Panc1 (cell line): Measurements from ENCODE around the gene ZNF383. TPM values are rescaled to one million over a fixed set of nuclear protein-coding genes. Genes with fewer than 3 reads are reported as not detected.
"Not testable (repeated sequence)": the region's sequence is repeated elsewhere in the genome, so short reads cannot be mapped to it uniquely, and the experiment has no call there.

ENCODE experiments used
- ATAC-seq: fragments of 200-7000 bp; cut with Tn5 transposase; 2 replicates; pipeline ENCODE4 v1.9.1; 2020; ENCODE audit warnings: mild to moderate bottlenecking, moderate library complexity
- BruUV-seq: library from RNA; stranded (reverse); fragments of 400-500 nt; replicated peaks from 2 replicates; lab custom pipeline; 2021; lab: Mats Ljungman, UMichigan
- CTCF ChIA-PET: fragments of 300-600 bp; sonication (Branson Sonifier 250); formaldehyde crosslinking; loops from one replicate; lab custom pipeline; 2022; ENCODE audit warnings: antibody characterized with exemption; lab: Charles Lee
- POLR2A ChIA-PET: fragments of 300-600 bp; sonication (Branson Sonifier 250); formaldehyde crosslinking; loops from one replicate; lab custom pipeline; 2022; ENCODE audit warnings: antibody characterized with exemption; lab: Charles Lee
- DNase-seq: peaks from one replicate; pipeline ENCODE4 v3.0.0-alpha.2; 2010; ENCODE audit warnings: low read depth, low spot score
- H3K27ac ChIP-seq: 2 replicates; pipeline ENCODE4 v1.5.1; 2011; ENCODE audit warnings: mild to moderate bottlenecking, low read length, inconsistent platforms
- H3K27me3 ChIP-seq: fragments of 200-500 bp; sonication (Bioruptor generic); 2 replicates; pipeline ENCODE4 v1.6.0; 2014; ENCODE audit warnings: low read length, inconsistent platforms; ENCODE audit not compliant: control insufficient read depth, insufficient read depth
- H3K36me3 ChIP-seq: fragments of 200-500 bp; sonication (Bioruptor generic); 2 replicates; pipeline ENCODE4 v1.5.1; 2014; ENCODE audit warnings: inconsistent platforms, mild to moderate bottlenecking, low read length, moderate library complexity; ENCODE audit not compliant: control insufficient read depth, insufficient read depth
- H3K4me1 ChIP-seq: 2 replicates; pipeline ENCODE4 v1.5.1; 2011; ENCODE audit warnings: inconsistent platforms, mild to moderate bottlenecking, low read length, moderate library complexity; ENCODE audit not compliant: control insufficient read depth, insufficient read depth
- H3K4me3 ChIP-seq, 2 experiments: 2 replicates each; pipeline ENCODE4 v1.5.1; 2011 to 2012; ENCODE audit warnings: low read depth in 2 of 2, low read length in 2 of 2, mild to moderate bottlenecking in 2 of 2, inconsistent platforms in 1 of 2, moderate library complexity in 1 of 2
- H3K9me3 ChIP-seq: fragments of 200-500 bp; sonication (Bioruptor generic); 2 replicates; pipeline ENCODE4 v1.5.1; 2014; ENCODE audit warnings: low read depth, mild to moderate bottlenecking, inconsistent platforms, low read length, moderate library complexity; ENCODE audit not compliant: control insufficient read depth, insufficient read depth
- in situ Hi-C: cut with HindIII; loops from 2 replicates; pipeline ENCODE4 v1.10.0; 2016; ENCODE audit warnings: low sequenced_read_pairs, low pct_unique_long_range_greater_than_20kb
- intact Hi-C: fragments of 100-400 bp; cut with micrococcal nuclease; formaldehyde crosslinking; loops from one replicate; pipeline ENCODE4 v1.10.0; 2022; ENCODE audit not compliant: unreplicated experiment
- total RNA-seq: library from RNA; stranded (reverse); gene quantifications from one replicate; pipeline ENCODE4 v1.2.1, GENCODE V29; 2021; ENCODE audit not compliant: unreplicated experiment

Gene ZNF383
- total RNA-seq, 1 experiment from 2014 or later = 9.1 TPM

DNA sequence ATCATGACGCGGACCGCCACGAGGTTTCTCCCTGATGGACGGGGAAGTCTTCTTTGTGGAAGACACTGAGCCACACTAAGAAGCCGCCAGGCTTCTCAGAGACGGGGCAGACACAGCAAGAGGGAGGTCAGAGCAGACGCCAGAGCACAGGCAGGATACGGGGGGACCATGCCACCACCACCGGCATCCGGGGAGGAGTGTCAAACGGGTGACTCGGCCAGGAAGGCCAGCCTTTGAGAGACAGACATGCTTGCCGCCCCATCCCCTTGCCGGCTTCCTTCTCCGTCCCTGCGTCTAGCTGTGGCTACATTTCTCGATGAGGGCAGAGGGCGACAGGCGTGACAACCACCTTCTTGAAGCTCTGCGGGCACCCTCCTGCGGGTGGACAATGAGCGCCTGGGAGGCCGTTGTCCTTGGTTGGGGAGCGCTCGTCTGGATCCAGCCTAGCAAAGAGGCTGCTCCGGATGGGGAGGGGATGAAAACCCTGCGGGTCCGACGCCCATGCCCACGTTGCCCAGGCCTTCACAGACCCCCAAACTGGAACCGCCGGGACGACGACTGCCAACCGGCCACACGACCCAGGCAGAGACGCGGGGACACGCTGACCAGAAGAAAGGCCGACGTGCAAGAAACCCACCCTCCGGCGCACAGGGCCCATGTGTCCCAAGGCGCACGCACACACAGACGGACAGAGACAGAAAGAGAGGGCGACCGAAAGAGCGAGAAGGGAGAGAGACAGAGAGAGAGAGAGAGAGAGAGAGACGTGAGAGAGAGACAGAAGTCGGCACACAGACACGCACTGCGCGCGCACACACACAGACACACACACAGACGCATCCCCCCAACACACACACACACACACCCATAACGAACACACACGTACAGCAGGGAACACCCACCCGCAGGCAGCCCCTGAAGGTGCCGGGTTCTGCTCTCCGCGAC lies 75.3 kb downstream of the ZNF383 start:
- H3K27me3 ChIP-seq, H3K4me1 ChIP-seq, BruUV-seq, CTCF ChIA-PET, H3K4me3 ChIP-seq, ATAC-seq, DNase-seq, H3K27ac ChIP-seq, H3K9me3 ChIP-seq, intact Hi-C loops, POLR2A ChIA-PET, in situ Hi-C loops, H3K36me3 ChIP-seq: not testable (repeated sequence)

DNA sequence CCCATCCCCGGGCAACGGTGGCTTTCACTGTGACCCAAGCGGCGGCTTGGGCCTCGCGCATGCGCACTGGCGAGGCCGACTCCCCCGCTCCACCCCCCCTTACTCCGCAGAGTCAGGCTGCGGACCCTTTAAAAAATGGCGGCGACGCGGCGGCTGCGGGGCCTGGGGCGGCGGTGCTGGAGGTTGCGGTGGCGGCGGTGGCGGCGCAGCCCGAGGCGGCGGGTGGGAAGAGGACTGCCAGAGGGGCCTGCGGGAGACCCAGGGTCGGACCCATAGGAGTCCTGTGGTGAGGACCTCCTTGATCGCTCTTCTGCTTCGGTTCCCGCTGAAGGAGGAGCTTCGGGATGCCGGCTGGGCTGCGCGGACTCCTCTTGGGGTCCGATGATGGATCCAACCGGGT lies 76.2 kb downstream of the ZNF383 start:
- in situ Hi-C loops, intact Hi-C loops, H3K27ac ChIP-seq, H3K36me3 ChIP-seq, H3K9me3 ChIP-seq, H3K4me1 ChIP-seq, H3K4me3 ChIP-seq, DNase-seq, ATAC-seq, BruUV-seq, POLR2A ChIA-PET, H3K27me3 ChIP-seq, CTCF ChIA-PET: not testable (repeated sequence)

Other genes starting within 250 kb of the ZNF383 start
- gene ZNF420, start 139.8 kb upstream of the ZNF383 start, total RNA-seq = 13.7 TPM
- 23.4 TPM for gene ZNF585A, start 45.5 kb upstream of the ZNF383 start, total RNA-seq
- gene ZNF585B, start 7.7 kb upstream of the ZNF383 start, total RNA-seq = 25.3 TPM
- gene ZNF527, start 152.9 kb downstream of the ZNF383 start, total RNA-seq = 8.9 TPM
- gene ZNF569, start 249.2 kb downstream of the ZNF383 start, total RNA-seq = 15.6 TPM